Right lobe of liver (tissue), 6 donors: ENCODE data around the gene SLC7A5. TPM values are rescaled to one million over a fixed set of nuclear protein-coding genes. Genes with fewer than 3 reads are reported as not detected.

Experiments used
- ATAC-seq, 4 donors: fragments of 200-7000 bp; cut with Tn5 transposase; one replicate each; pipeline ENCODE4 v1.9.1; 2020; ENCODE audit warnings: mild to moderate bottlenecking in 4 of 4, moderate library complexity in 4 of 4
- DNase-seq, 3 donors: peaks; one replicate each; pipeline ENCODE4 v3.0.0-alpha.2; 2020
- H3K27ac ChIP-seq, 3 donors: fragments of 200-600 bp; one replicate each; pipeline ENCODE4 v1.8.0; 2022
- H3K27me3 ChIP-seq, 2 donors: fragments of 200-600 bp; one replicate each; pipeline ENCODE4 v1.8.0; 2022
- H3K36me3 ChIP-seq, 4 donors: fragments of 200-600 bp; sonication (generic) in 1 of 4; one replicate each; pipeline versions ENCODE4 v1.5.1 to v1.8.0; 2017 to 2022; ENCODE audit warnings: control low read depth in 1 of 4
- H3K4me1 ChIP-seq, 4 donors: fragments of 200-600 bp; sonication (generic) in 1 of 4; one replicate each; pipeline versions ENCODE4 v1.5.1 to v1.8.0; 2017 to 2022; ENCODE audit warnings: control low read depth in 1 of 4
- H3K4me3 ChIP-seq, 3 donors: fragments of 200-600 bp; one replicate each; pipeline ENCODE4 v1.8.0; 2022
- H3K9me3 ChIP-seq, 4 donors: fragments of 200-600 bp; sonication (generic) in 1 of 4; one replicate each; pipeline versions ENCODE4 v1.5.1 to v1.8.0; 2017 to 2022; ENCODE audit warnings: control low read depth in 1 of 4
- CTCF ChIP-seq, 4 donors: fragments of 200-600 bp in 3 of 4; fragments of 450-650 bp in 1 of 4; IDR thresholded peaks; one replicate each; pipeline versions ENCODE4 v1.5.1 to v1.8.0; 2016 to 2022; ENCODE audit warnings: antibody characterized with exemption in 4 of 4, mild to moderate bottlenecking in 2 of 4
- POLR2A ChIP-seq: fragments of 450-650 bp; IDR thresholded peaks from one replicate; pipeline ENCODE4 v1.6.1; 2017; ENCODE audit warnings: antibody characterized with exemption, mild to moderate bottlenecking
- WGBS: methylation state at CpG from one replicate; pipeline ENCODE4 v1.1.6; 2018; ENCODE audit warnings: low coverage, low lambda C conversion rate; ENCODE audit not compliant: insufficient coverage; ENCODE audit errors: missing lambda C conversion rate; 5-methylcytosine and 5-hydroxymethylcytosine counted together
- intact Hi-C, 2 donors: fragments of 100-400 bp; cut with DNase I; formaldehyde crosslinking; loops; one replicate each; pipeline versions ENCODE4 v1.11.2 to v1.14.1; 2022
- total RNA-seq, 6 experiments: library from RNA; depleted of rRNA in 2 of 6; stranded (reverse); fragments of >200 nt in 2 of 6; fragmentation: NEBNext Ultra II Directional in 3 of 6; extraction: Animal tissue kit (Norgen Biotek cat#: 25700) in 3 of 6; gene quantifications; one replicate each; pipeline versions ENCODE4 v1.1.0 to v1.2.4, GENCODE V29; 2016 to 2023
- donor health status: DM: no; HTN: yes; CAD: no.
- donor health status: DM: no; HTN: no; CAD: no.
- donor health status: DM: no; HTN: no; CAD: no.
- donor health status: DM: no; HTN: yes; CAD: no.
- donor health status: DM: no; HTN: yes; CAD: no.

Gene SLC7A5
- total RNA-seq, 6 experiments from 2014 or later: 7.0 to 16.3 (median 12.4) TPM

- intact Hi-C loops: no loop called here
- peak in 2 of 3 donors; percentile 69 to 73 for DNase-seq
Observed at GRCh38 chr16:87844120-87844733, 25.1 kb downstream of the SLC7A5 start.

DNA sequence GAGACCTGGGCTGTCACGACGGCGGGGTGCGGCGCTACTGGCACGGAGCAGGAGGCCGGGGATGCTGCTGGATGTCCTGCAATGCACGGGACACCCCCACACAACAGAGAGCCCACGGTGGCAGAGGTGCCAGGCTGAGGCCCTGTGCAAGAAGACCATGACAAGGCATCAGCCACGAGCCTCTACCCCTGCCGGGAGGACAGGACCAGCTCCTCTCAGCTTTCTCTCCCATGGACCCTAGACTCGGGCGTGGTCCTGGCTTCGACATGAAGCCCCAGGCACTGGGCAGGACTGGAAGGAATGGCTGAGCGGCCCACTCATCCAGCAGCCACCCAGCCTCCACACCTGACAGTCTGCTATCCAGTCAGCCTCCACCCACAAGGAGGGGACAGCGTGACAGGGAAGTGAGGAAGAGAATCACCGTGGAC is 25.6 kb downstream of the SLC7A5 start:
- 40% methylated on average over 1 of the region's 17 CpGs for WGBS
- peak overlapping the region; percentile 12 to 83 (median 80) for H3K4me3 ChIP-seq
- H3K9me3 ChIP-seq: no peaks in the 10 kb centered on the region
- DNase-seq (peak in 2 of 3 donors; percentile 58 to 66), ATAC-seq (no peak)
- intact Hi-C loops: no loop called here
- H3K36me3 ChIP-seq: peaks cover 0 to 10% (median 0%) of the 10 kb centered on the region in 4 donors
- TF ChIP-seq CTCF (IDR thresholded peaks at IDR 0.05) (no peak), POLR2A (no peak)
- no peaks in the 10 kb centered on the region for H3K27me3 ChIP-seq
- peak overlapping the region in 2 of 3 donors; percentile 99 to 100 for H3K27ac ChIP-seq
- peaks cover 0 to 58% (median 23%) of the 10 kb centered on the region in 4 donors for H3K4me1 ChIP-seq

More at GRCh38 chr16:87844120-87844733, 25.1 kb downstream of the SLC7A5 start:
- no peak for ATAC-seq
- no CpG with 5 or more reads among the region's 30 CpGs for WGBS
- Histone ChIP-seq H3K36me3 (peaks cover 0 to 10% (median 0%) of the 10 kb centered on the region in 4 donors), H3K27me3 (no peaks in the 10 kb centered on the region), H3K27ac (peak overlapping the region in 2 of 3 donors; percentile 99 to 100), H3K4me3 (peak overlapping the region; percentile 12 to 83 (median 80)), H3K4me1 (peaks cover under 1 to 64% (median 27%) of the 10 kb centered on the region in 4 donors), H3K9me3 (no peaks in the 10 kb centered on the region)
- TF ChIP-seq CTCF (IDR thresholded peaks at IDR 0.05) (peak in 1 of 4 donors; percentile 17), POLR2A (no peak)

DNA sequence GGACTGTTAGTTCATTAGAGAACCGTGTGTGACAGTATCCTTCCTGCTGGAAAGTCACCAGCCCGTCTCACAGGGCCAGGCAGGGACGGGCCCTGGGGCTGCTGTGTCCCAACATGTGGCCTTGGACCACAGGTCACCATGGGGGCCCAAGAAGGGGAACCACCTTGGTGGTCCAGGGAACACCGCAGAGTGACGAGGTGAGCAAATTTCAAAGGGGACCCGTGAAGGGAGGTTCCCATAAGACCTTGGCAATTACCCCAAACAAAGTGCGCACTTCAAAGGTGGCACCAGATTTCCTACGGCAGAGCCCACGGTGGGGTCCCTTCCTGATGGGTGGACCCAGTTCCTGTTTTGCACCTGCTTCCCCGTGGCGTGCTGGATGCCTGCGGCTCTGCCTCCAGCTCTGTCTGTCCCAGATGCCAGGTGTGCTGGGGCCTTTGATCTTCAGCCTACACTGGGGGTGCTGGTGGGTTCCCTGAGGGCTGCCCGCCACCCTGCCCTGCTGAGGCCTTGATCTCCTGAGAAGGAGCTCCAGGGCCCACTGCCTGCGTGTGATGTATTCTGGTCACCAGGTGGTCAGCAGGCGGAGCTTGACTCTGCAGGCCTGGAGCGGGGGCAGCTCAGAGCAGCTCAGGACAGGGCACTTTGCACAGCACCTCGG is 27.0 kb downstream of the SLC7A5 start:
- H3K27ac ChIP-seq: peak overlapping the region; percentile 84 to 100 (median 99)
- H3K27me3 ChIP-seq: no peaks in the 10 kb centered on the region
- 37% methylated on average over 2 of the region's 17 CpGs for WGBS
- H3K36me3 ChIP-seq: peaks cover 0 to 10% (median 0%) of the 10 kb centered on the region in 4 donors
- intact Hi-C loops: no loop called here
- peak overlapping the region; percentile 17 to 83 (median 80) for H3K4me3 ChIP-seq
- ATAC-seq: peak in 2 of 4 donors; percentile 3
- peak in 2 of 3 donors; percentile 75 to 77 for DNase-seq
- no peaks in the 10 kb centered on the region for H3K9me3 ChIP-seq
- H3K4me1 ChIP-seq: peaks cover 0 to 45% (median 17%) of the 10 kb centered on the region in 4 donors
- TF ChIP-seq POLR2A (peak; percentile 18), CTCF (IDR thresholded peaks at IDR 0.05) (no peak)

DNA sequence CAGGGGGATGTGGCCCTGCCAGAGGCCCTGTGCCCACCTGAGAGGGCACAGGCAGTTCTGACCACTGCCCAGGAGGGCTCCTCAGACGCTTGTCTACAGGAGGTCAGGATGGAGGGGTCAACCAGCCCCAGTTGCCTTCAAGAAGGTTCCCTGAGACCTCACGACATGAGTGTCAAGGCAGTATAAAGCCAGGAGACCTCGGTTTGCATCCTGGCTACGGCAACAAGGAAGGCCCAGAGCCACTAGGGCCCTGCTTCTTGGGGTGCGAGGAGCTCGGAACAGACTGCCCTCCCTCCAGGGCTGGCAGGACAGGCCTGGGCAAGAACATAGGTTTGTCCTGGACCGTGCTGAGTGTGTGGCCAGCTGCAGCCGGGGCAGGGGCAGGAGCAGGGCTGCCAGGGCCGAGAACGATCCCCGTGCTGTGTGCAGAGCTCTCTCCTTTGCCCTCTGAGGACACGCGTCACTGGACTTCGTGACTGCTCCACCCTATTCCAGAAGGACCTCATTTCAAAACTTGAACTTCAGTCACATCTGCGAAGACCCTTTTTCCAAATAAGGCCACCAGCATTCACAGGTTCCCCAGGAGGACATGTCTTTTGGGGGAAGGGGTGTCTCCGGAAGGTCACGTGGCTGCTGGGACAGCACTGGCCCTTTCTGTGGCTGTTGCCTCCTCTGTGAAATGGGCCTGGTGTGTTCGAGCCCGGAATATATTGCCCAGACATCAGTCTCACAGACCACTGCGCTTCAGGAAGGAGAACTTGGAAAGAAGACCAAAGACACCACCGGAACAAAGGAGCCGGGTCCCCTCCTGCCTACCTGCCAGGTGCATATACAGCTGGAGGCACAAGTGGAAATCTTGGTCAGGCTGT is 27.7 kb downstream of the SLC7A5 start:
- DNase-seq: peak; percentile 75 to 95 (median 95)
- Histone ChIP-seq H3K4me3 (peak overlapping the region; percentile 17 to 83 (median 80)), H3K27ac (peak overlapping the region; percentile 84 to 100 (median 99)), H3K27me3 (no peaks in the 10 kb centered on the region), H3K9me3 (no peaks in the 10 kb centered on the region), H3K4me1 (peaks cover 0 to 37% (median 17%) of the 10 kb centered on the region in 4 donors), H3K36me3 (peaks cover 0 to 11% (median 0%) of the 10 kb centered on the region in 4 donors)
- intact Hi-C loops: no loop called here
- 21% methylated on average over 9 of the region's 22 CpGs for WGBS
- TF ChIP-seq CTCF (IDR thresholded peaks at IDR 0.05) (no peak), POLR2A (peak; percentile 78)
- ATAC-seq: peak; percentile 34 to 59 (median 47)
